Daoy (cell line): ENCODE measurements around the gene RFTN1. TPM values are rescaled to one million over a fixed set of nuclear protein-coding genes. Genes with fewer than 3 reads are reported as not detected.

ENCODE experiments used
- DNase-seq: peaks from one replicate; pipeline ENCODE4 v3.0.0-alpha.2; 2015; ENCODE audit warnings: low read depth
- total RNA-seq: library from RNA; depleted of rRNA; stranded (reverse); fragments of >200 nt; shearing (Covaris generic); gene quantifications from 2 replicates; pipeline ENCODE4 v1.2.3, GENCODE V29; 2014

Gene RFTN1
- total RNA-seq, 1 experiment from 2014 or later = 27.9 TPM

GRCh38 chr3:16359331-16359730 is 154.2 kb downstream of the RFTN1 start:
- no peak for DNase-seq

GRCh38 chr3:16358336-16358735 is 155.2 kb downstream of the RFTN1 start:
- no peak for DNase-seq

- DNase-seq = no peak
These were observed 156.0 kb downstream of the RFTN1 start for GRCh38 chr3:16357186-16358121.

- DNase-seq = no peak
These were observed 157.7 kb downstream of the RFTN1 start for GRCh38 chr3:16355828-16356227.

GRCh38 chr3:16354291-16354690 is 159.2 kb downstream of the RFTN1 start:
- no peak for DNase-seq

GRCh38 chr3:16352428-16352827 is 161.1 kb downstream of the RFTN1 start:
- DNase-seq = no peak

- DNase-seq = peak; percentile 23
These were observed 162.7 kb downstream of the RFTN1 start for GRCh38 chr3:16350597-16351318.

GRCh38 chr3:16349986-16350596 is 163.4 kb downstream of the RFTN1 start:
- DNase-seq = peak; percentile 57

GRCh38 chr3:16347548-16347947 is 166.0 kb downstream of the RFTN1 start:
- DNase-seq = no peak

GRCh38 chr3:16346413-16347081 is 167.0 kb downstream of the RFTN1 start:
- DNase-seq = no peak

- no peak for DNase-seq
These were observed 170.4 kb downstream of the RFTN1 start for GRCh38 chr3:16343101-16343500.

- DNase-seq = peak; percentile 52
These were observed 174.5 kb downstream of the RFTN1 start for GRCh38 chr3:16338999-16339398.

- DNase-seq = no peak
These were observed 175.5 kb downstream of the RFTN1 start for GRCh38 chr3:16337856-16338540.

GRCh38 chr3:16336825-16337224 is 176.7 kb downstream of the RFTN1 start:
- DNase-seq = no peak

- DNase-seq = no peak
These were observed 177.5 kb downstream of the RFTN1 start for GRCh38 chr3:16335772-16336645.

- no peak for DNase-seq
These were observed 178.2 kb downstream of the RFTN1 start for GRCh38 chr3:16335333-16335732.

- no peak for DNase-seq
These were observed 178.6 kb downstream of the RFTN1 start for GRCh38 chr3:16334909-16335308.

- DNase-seq = no peak
These were observed 180.5 kb downstream of the RFTN1 start for GRCh38 chr3:16332904-16333426.

GRCh38 chr3:16331319-16331883 is 182.1 kb downstream of the RFTN1 start:
- no peak for DNase-seq

GRCh38 chr3:16330351-16330750 is 183.1 kb downstream of the RFTN1 start:
- DNase-seq = no peak
